Neural cell (in vitro differentiated cells): ENCODE measurements around the gene LRRC46. TPM values are rescaled to one million over a fixed set of nuclear protein-coding genes. Genes with fewer than 3 reads are reported as not detected.

ENCODE experiments used
- H2AFZ ChIP-seq: fragments of 200-600, 300-800 bp; sonication (generic), shearing (Covaris generic); 2 replicates; pipeline ENCODE4 v1.6.0; 2014; ENCODE audit warnings: low read depth, mild to moderate bottlenecking, antibody characterized with exemption, low read length, moderate library complexity
- H3F3A ChIP-seq: fragments of 200-600 bp; shearing (Covaris generic); 2 replicates; pipeline ENCODE4 v1.6.1; 2016; ENCODE audit warnings: mild to moderate bottlenecking, moderate library complexity, mixed read lengths, antibody characterized with exemption, low read length; ENCODE audit not compliant: insufficient read depth, poor library complexity, severe bottlenecking
- H3K27ac ChIP-seq: fragments of 200-600, 300-800 bp; sonication (generic), shearing (Covaris generic); 2 replicates; pipeline ENCODE4 v1.5.1; 2014; ENCODE audit warnings: mild to moderate bottlenecking, low read length, moderate library complexity
- H3K27me3 ChIP-seq: fragments of 300-800, 200-600 bp; sonication (generic), shearing (Covaris generic); 2 replicates; pipeline ENCODE4 v1.6.0; 2014; ENCODE audit warnings: mild to moderate bottlenecking, low read depth, low read length, moderate library complexity; ENCODE audit not compliant: insufficient read depth
- H3K36me3 ChIP-seq: fragments of 300-800, 200-600 bp; sonication (generic), shearing (Covaris generic); 2 replicates; pipeline ENCODE4 v1.5.1; 2014; ENCODE audit warnings: mild to moderate bottlenecking, antibody characterized with exemption, low read length, moderate library complexity; ENCODE audit not compliant: insufficient read depth
- H3K4me2 ChIP-seq: fragments of 300-800, 200-600 bp; sonication (generic), shearing (Covaris generic); 2 replicates; pipeline ENCODE4 v1.6.0; 2014; ENCODE audit warnings: mild to moderate bottlenecking, low read length
- H3K4me3 ChIP-seq: fragments of 300-800, 200-600 bp; sonication (generic), shearing (Covaris generic); 2 replicates; pipeline ENCODE4 v1.5.1; 2014; ENCODE audit warnings: mild to moderate bottlenecking, low read length, moderate library complexity
- H3K79me2 ChIP-seq: fragments of 200-600 bp; shearing (Covaris generic); replicated peaks from 2 replicates; pipeline ENCODE4 v1.6.0; 2014; ENCODE audit warnings: mild to moderate bottlenecking, low read length, moderate library complexity; ENCODE audit not compliant: insufficient read depth
- H3K9ac ChIP-seq: fragments of 300-800, 200-600 bp; sonication (generic), shearing (Covaris generic); 2 replicates; pipeline ENCODE4 v1.6.1; 2016; ENCODE audit warnings: mild to moderate bottlenecking, low read length, mixed read lengths
- H3K9me2 ChIP-seq: fragments of 200-600 bp; shearing (Covaris generic); 2 replicates; pipeline ENCODE4 v1.6.1; 2016; ENCODE audit warnings: mild to moderate bottlenecking, low read length, mixed read lengths; ENCODE audit not compliant: insufficient read depth
- H3K9me3 ChIP-seq: fragments of 200-600, 300-800 bp; sonication (generic), shearing (Covaris generic); 2 replicates; pipeline ENCODE4 v1.6.1; 2016; ENCODE audit warnings: mild to moderate bottlenecking, mixed run types, low read length, moderate library complexity, mixed read lengths
- H4K20me1 ChIP-seq: fragments of 200-600 bp; shearing (Covaris generic); 2 replicates; pipeline ENCODE4 v1.6.1; 2016; ENCODE audit warnings: mild to moderate bottlenecking, mixed run types; ENCODE audit not compliant: insufficient read depth
- EP300 ChIP-seq: fragments of 450-650 bp; conservative IDR thresholded peaks from 2 replicates; pipeline ENCODE4 v1.6.1; 2014; ENCODE audit warnings: antibody characterized with exemption, mild to moderate bottlenecking, moderate library complexity; ENCODE audit not compliant: poor library complexity, severe bottlenecking
- EZH2 ChIP-seq: fragments of 200-600, 300-800 bp; shearing (Covaris generic), sonication (generic); IDR thresholded peaks from 2 replicates; pipeline ENCODE4 v1.6.1; 2014; ENCODE audit warnings: antibody characterized with exemption, low read length, borderline replicate concordance, mild to moderate bottlenecking; ENCODE audit not compliant: insufficient read depth, poor library complexity, severe bottlenecking
- MXI1 ChIP-seq: fragments of 450-650 bp; conservative IDR thresholded peaks from 2 replicates; pipeline ENCODE4 v1.6.1; 2014; ENCODE audit warnings: antibody characterized with exemption, mild to moderate bottlenecking; ENCODE audit not compliant: poor library complexity, severe bottlenecking
- POLR2AphosphoS5 ChIP-seq: IDR thresholded peaks from 2 replicates; pipeline ENCODE4 v1.6.1; 2012
- RAD21 ChIP-seq: fragments of 450-650 bp; conservative IDR thresholded peaks from 2 replicates; pipeline ENCODE4 v1.6.1; 2014; ENCODE audit warnings: antibody characterized with exemption, mild to moderate bottlenecking, moderate library complexity
- SMC3 ChIP-seq: fragments of 450-650 bp; conservative IDR thresholded peaks from 2 replicates; pipeline ENCODE4 v1.6.1; 2014; ENCODE audit warnings: antibody characterized with exemption, mild to moderate bottlenecking, moderate library complexity; ENCODE audit not compliant: poor library complexity
- TAF1 ChIP-seq: IDR thresholded peaks from 2 replicates; pipeline ENCODE4 v1.6.1; 2012; ENCODE audit warnings: low read depth
- polyA plus RNA-seq: library from polyadenylated mRNA; depleted of rRNA; stranded (reverse); fragments of >200 nt; gene quantifications from 2 replicates; pipeline ENCODE4 v1.2.3, GENCODE V29; 2014
- TF ChIP-seq, protein P1 (sequence below): IDR thresholded peaks from 2 replicates; pipeline ENCODE4 v1.6.1; 2012; ENCODE audit warnings: borderline replicate concordance
- TF ChIP-seq, protein P2 (sequence below): fragments of 450-650 bp; IDR thresholded peaks from 2 replicates; pipeline ENCODE4 v1.5.1; 2014; ENCODE audit warnings: antibody characterized with exemption, mild to moderate bottlenecking, moderate library complexity; ENCODE audit not compliant: poor library complexity, severe bottlenecking

The LRRC46 gene
- polyA plus RNA-seq, 1 donor from 2014 or later: 0.12 TPM

DNA sequence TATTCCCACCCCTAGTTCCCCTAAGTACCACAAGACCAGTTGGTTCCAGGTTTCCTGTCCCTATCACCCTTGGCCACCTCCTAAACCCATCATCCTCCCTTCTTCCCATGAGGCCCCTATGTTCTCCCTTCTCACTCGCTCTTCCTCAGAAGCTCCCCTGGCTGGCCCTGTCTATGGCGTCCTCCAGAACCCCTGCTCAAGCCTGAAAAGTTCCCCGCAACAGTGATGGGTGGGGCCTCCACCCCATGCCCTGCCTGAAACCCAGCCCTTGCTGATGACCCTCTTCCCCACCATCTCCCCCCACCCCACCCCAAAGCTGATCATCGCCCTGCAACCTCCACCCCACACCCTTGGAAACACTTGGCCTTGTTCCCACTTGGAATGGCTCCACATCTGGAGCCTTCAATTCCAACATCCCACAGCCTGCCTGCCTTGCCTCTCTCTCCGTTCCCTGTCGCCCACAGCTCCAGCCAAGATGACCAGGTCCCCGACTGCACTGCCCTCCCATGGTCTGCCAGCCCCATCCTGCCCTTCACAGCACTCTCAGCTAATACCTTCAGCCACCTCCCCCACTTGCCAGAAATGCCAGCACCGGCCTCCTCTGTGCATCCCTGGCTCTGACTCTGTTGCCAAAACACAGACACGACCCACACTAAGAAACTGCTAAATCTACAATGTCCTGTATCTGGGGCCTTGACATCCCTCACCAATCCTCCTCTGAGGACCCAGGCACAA lies 20.4 kb upstream of the LRRC46 start:
- Histone ChIP-seq H3K27ac (no peak overlapping the region), H3K36me3 (no peaks in the 10 kb centered on the region), H2AFZ (no peak overlapping the region), H4K20me1 (no peaks in the 10 kb centered on the region), H3K27me3 (no peaks in the 10 kb centered on the region), H3K4me3 (no peak overlapping the region), H3K4me2 (no peak overlapping the region), H3K9ac (no peak overlapping the region), H3K9me2 (no peaks in the 10 kb centered on the region), H3F3A (no peaks in the 10 kb centered on the region), H3K9me3 (no peaks in the 10 kb centered on the region), H3K79me2 (no peaks in the 10 kb centered on the region)
- no peak for TF ChIP-seq POLR2AphosphoS5
- TF ChIP-seq, protein P1, sequence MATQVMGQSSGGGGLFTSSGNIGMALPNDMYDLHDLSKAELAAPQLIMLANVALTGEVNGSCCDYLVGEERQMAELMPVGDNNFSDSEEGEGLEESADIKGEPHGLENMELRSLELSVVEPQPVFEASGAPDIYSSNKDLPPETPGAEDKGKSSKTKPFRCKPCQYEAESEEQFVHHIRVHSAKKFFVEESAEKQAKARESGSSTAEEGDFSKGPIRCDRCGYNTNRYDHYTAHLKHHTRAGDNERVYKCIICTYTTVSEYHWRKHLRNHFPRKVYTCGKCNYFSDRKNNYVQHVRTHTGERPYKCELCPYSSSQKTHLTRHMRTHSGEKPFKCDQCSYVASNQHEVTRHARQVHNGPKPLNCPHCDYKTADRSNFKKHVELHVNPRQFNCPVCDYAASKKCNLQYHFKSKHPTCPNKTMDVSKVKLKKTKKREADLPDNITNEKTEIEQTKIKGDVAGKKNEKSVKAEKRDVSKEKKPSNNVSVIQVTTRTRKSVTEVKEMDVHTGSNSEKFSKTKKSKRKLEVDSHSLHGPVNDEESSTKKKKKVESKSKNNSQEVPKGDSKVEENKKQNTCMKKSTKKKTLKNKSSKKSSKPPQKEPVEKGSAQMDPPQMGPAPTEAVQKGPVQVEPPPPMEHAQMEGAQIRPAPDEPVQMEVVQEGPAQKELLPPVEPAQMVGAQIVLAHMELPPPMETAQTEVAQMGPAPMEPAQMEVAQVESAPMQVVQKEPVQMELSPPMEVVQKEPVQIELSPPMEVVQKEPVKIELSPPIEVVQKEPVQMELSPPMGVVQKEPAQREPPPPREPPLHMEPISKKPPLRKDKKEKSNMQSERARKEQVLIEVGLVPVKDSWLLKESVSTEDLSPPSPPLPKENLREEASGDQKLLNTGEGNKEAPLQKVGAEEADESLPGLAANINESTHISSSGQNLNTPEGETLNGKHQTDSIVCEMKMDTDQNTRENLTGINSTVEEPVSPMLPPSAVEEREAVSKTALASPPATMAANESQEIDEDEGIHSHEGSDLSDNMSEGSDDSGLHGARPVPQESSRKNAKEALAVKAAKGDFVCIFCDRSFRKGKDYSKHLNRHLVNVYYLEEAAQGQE: no peak
- no peak for TF ChIP-seq SMC3
- TF ChIP-seq EP300: no peak
- TF ChIP-seq TAF1: no peak
- TF ChIP-seq EZH2: no peak

DNA sequence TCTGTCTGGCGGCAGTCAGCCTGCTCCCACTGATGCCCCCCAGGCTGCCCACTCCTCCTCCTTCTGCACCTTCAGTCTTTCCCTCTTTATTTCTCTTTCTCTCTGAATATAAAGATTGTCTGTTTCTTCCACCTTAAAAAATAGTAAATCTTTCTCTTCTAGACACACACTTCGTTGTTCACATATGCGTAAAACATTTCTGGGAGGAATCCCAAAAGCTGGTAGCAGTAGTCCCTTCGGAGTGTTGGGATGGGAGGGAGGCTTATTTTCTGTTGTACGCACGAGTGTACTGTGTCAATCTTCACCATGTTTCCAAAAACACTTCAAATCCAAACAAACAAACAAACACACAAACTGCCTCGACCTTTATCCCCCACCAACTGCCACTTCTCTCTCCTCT lies 19.8 kb upstream of the LRRC46 start:
- H3K9me3 ChIP-seq: no peaks in the 10 kb centered on the region
- H3K9ac ChIP-seq: no peak overlapping the region
- no peak overlapping the region for H3K27ac ChIP-seq
- no peak overlapping the region for H3K4me3 ChIP-seq
- H3K9me2 ChIP-seq: no peaks in the 10 kb centered on the region
- no peaks in the 10 kb centered on the region for H3K27me3 ChIP-seq
- H3K36me3 ChIP-seq: no peaks in the 10 kb centered on the region
- no peaks in the 10 kb centered on the region for H3K79me2 ChIP-seq
- no peak overlapping the region for H2AFZ ChIP-seq
- no peaks in the 10 kb centered on the region for H4K20me1 ChIP-seq
- no peaks in the 10 kb centered on the region for H3F3A ChIP-seq
- no peak overlapping the region for H3K4me2 ChIP-seq
- TF ChIP-seq TAF1 (no peak), RAD21 (no peak), SMC3 (no peak), EZH2 (no peak), EP300 (no peak), MXI1 (no peak)
- TF ChIP-seq, protein P1: no peak
- TF ChIP-seq, protein P2, sequence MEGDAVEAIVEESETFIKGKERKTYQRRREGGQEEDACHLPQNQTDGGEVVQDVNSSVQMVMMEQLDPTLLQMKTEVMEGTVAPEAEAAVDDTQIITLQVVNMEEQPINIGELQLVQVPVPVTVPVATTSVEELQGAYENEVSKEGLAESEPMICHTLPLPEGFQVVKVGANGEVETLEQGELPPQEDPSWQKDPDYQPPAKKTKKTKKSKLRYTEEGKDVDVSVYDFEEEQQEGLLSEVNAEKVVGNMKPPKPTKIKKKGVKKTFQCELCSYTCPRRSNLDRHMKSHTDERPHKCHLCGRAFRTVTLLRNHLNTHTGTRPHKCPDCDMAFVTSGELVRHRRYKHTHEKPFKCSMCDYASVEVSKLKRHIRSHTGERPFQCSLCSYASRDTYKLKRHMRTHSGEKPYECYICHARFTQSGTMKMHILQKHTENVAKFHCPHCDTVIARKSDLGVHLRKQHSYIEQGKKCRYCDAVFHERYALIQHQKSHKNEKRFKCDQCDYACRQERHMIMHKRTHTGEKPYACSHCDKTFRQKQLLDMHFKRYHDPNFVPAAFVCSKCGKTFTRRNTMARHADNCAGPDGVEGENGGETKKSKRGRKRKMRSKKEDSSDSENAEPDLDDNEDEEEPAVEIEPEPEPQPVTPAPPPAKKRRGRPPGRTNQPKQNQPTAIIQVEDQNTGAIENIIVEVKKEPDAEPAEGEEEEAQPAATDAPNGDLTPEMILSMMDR: no peak
